TTC549 (cell line): Measurements from ENCODE around the gene RDH13.
"Not testable (repeated sequence)": the region's sequence is repeated elsewhere in the genome, so short reads cannot be mapped to it uniquely, and the experiment has no call there.

Experiments
- FAIRE-seq: peaks from 2 replicates; lab custom pipeline; 2012; peaks lifted over from hg19 to GRCh38; lab: Jason Lieb, UNC

Gene RDH13

DNA sequence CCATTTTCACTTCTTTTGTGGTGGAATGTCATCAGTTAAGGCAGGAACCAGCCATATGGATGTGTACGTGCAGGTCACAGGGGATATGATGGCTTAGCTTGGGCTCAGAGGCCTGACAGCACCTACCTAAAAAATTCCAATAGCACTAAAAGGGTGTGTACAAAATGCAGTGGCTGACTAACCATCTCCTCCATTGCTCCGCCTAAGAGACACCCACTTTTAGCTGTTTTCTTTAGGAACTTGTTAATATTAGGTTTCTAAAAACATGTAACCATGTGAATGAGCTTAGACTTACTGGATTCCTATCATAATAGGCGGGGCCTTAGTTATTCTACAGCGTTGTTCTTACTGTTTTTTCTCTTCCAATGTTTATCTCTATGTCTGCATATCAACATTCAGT, 50.6 kb downstream of the RDH13 start:
- FAIRE-seq: no peak

DNA sequence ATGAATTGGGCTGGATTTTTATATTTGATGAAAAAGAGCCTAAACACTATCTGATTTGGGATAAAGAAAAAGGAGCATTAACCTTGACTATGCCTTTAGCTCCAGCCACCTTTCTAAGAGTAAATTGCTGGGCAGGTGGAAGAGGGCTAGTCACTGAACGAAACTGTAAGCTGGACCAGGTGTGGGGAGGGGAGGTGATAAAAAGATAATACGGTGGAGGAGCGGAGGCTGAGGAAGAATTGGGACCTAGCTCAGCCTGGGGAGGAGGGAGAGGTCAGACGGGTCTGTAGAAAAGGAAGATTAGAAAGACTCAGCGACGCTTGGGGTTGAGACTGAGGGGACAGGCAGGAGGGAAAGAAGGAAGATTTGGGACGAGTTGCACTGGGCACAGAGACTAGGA, 52.4 kb downstream of the RDH13 start:
- FAIRE-seq: not testable (repeated sequence)

DNA sequence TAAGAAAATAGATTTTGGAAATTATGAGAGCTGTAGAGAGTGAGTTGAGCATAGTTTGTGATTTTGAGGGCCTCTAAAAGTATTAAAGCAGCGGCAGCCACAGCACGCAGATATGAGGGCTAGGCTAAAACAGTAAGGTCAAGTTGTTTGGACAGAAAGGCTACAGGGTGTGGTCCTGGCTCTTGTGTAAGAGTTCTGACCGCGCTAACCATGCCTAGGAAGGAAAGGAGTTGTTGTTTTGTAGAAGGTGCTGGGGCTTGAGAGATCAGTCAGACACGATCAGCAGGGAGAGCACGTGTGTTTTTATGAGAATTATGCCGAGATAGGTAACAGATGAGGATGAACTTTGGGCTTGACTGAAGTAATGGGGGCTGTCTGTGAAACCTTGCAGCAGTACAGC, 54.2 kb downstream of the RDH13 start:
- FAIRE-seq: not testable (repeated sequence)

DNA sequence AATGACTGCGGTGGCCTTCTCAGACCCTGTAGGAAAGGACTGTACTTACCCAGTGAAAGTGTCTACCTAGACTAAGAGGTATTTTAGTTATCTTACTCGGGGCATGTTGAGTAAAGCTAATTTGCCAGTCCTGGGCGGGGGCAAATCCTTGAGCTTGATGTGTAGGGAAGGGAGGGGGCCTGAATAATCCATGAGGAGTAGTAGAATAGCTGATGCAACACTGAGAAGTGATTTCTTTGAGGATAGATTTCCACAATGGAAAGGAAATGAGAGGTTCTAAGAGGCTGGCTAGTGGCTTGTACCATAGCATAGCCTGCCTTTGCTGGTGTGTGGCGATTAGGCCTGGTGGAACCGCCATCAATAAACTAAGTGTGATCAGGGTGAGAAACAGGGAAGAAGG, 54.8 kb downstream of the RDH13 start:
- FAIRE-seq: not testable (repeated sequence)

DNA sequence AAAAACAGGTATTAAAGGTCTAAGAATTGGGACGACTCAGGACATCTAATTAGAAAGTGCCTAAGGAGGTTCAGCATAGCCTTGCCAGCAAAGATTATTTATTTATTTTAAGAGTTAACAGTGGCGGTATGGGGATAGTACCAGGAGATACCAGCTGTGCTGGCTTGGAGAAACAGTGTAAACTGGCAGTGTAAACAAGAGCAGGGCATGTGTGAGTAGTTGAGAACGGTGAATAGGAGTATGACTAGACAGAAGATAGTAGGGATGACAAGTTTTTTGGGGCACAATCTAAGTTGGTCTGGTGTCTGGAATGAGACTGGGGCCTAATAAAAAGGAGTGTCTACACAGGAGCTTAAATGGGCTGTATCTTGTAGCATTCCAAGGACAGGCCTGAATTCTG, 55.4 kb downstream of the RDH13 start:
- FAIRE-seq: not testable (repeated sequence)

DNA sequence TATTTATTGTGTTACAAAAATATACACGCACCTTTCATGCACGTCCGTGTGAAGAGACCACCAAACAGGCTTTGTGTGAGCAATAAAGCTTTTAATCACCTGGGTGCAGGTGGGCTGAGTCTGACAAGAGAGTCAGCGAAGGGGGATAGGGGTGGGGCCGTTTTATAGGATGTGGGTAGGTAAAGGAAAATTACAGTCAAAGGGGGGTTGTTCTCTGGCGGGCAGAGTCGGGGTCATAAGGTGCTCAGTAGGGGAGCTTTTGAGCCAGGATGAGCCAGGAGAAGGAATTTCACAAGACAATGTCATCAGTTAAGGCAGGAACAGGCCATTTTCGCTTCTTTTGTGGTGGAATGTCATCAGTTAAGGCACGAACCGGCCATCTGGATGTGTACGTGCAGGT, 56.2 kb downstream of the RDH13 start:
- not testable (repeated sequence) for FAIRE-seq

DNA sequence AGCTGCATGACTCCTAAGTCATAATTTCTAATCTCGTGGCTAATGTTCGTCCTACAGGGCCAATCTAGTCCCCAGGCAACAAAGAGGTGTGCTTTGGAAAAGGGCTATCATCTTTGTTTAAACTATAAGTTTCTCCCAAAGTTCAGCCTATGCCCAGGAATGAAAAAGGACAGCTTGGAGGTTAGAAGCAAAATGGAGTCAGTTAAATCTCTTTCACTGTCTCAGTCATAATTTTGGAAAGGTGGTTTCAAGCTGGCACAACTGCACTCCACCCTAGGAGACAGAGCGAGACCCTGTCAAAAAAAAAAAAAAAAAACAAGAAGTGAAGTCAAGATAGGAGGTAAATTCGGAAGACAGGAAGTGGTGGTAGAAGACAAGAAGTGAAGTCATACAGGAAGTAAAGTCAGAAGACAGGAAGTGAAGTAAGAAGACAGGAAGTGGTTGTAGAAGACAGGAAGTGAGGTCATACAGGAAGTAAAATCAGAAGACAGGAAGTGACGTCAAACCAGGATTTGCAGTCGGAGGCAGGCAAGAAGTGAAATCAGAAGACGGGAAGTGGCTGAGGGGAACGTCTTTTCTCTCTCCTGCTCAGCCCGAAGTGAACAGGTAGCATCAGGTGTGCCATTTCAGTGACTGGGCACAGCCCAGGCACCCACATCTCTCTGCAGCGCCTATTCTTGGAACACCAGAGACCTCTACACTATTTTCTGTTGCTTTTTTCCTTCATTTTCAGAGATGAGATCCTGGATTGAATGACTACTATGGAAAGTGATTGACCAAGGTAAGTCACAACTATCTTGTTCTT, 57.1 kb downstream of the RDH13 start:
- no peak for FAIRE-seq

DNA sequence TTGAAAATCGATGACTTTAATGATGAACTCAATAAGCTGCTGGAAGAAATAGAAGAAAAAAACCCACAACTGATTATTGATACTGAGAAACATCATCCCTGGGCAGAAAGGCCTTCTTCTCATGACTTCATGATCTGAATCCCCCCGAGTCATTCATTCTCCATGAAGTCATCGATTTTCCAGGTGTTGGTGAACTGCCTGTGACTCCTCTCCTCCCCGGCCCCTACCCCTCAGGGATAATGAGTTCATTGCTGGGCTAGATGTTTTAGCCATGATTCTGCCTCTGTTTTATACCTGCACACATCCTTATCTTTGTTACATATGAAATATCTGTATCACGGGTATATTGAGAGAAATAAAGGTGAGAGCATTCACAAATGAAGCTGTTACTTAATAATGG, 62.2 kb downstream of the RDH13 start:
- FAIRE-seq: no peak

DNA sequence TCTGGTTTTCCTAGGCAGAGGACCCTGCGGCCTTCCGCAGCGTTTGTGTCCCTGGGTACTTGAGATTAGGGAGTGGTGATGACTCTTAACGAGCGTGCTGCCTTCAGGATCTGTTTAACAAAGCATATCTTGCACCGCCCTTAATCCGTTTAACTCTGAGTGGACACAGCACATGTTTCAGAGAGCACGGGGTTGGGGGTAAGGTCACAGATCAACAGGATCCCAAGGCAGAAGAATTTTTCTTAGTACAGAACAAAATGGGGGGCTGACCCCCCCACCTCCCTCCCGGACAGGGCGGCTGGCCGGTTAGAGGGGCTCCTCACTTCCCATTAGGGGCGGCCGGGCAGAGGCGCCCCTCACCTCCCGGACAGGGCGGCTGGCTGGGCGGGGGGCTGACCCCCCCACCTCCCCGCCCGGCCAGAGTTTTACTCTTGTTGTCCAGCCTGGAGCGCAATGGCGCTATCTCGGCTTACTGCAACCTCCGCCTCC, 64.2 kb downstream of the RDH13 start:
- FAIRE-seq: not testable (repeated sequence)

DNA sequence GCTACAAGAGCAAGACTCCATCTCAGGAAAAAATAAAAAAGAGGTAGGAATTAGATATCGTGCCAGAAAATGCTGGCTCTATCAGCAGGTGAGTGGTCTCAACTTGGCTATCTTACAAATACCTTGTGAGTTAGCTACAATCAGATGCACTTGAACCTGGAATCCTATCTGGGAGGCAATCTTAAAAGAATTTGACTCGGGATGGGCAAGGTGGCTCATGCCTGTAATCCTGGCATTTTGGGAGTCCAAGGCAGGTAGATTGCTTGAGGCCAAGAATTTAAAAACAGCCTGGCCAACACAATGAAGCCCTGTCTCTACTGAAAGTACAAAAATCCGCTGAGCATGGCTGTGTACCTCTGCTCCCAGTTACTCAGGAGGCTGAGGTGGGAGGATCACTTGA, 67.4 kb downstream of the RDH13 start:
- no peak for FAIRE-seq
